ENCODE results near the gene GSTT2B. TPM values are rescaled to one million over a fixed set of nuclear protein-coding genes. Genes with fewer than 3 reads are reported as not detected.

Gene GSTT2B
- total and polyA plus RNA-seq, 2 of the 8 experiments (the other 6 are each of a cell fraction or from before 2014, with no cell fraction given) = 6.3 to 13.3 TPM

- Histone ChIP-seq H4K5ac (ENCODE audit: insufficient read length, low read depth, low read length) (no peak overlapping the region), H3K27me3 (replicated peaks in 1 of 4; ENCODE audit: control insufficient read depth in 3 of 4, extremely low read depth in 1 of 4, insufficient read depth in 3 of 4, low read length in 3 of 4) (no peaks in the 10 kb centered on the region), H3K36me3 (ENCODE audit: control insufficient read depth in 2 of 4, insufficient read depth in 4 of 4, low read length in 3 of 4) (peaks cover 2 to 13% (median 6%) of the 10 kb centered on the region in 4 experiments; a peak in 4 of 8 replicates), H3K79me1 (ENCODE audit: low read depth, low read length) (no peaks in the 10 kb centered on the region), H3K9ac (replicated peaks in 1 of 4; ENCODE audit: extremely low read depth in 1 of 4, low read depth in 3 of 4, low read length in 3 of 4) (no peak overlapping the region), H3K27ac (ENCODE audit: low read depth, low read length) (no peak overlapping the region), H4K20me1 (replicated peaks in 1 of 2; ENCODE audit: control insufficient read depth in 1 of 2, insufficient read depth in 2 of 2, low read length in 2 of 2) (peaks cover 0 to 4% of the 10 kb centered on the region in 2 experiments), H2BK120ac (replicated peaks; ENCODE audit: low read depth, low read length) (no peak overlapping the region), H2BK20ac (ENCODE audit: low read length) (no peak overlapping the region), H3K4me3 (ENCODE audit: extremely low read depth in 1 of 4, insufficient read depth in 2 of 4, low read depth in 3 of 4, low read length in 4 of 4) (no peak overlapping the region), H2BK5ac (ENCODE audit: low read depth, low read length) (no peak overlapping the region), H3K9me3 (ENCODE audit: insufficient read depth in 2 of 2, low read depth in 1 of 2, low read length in 1 of 2) (peaks cover 5% of the 10 kb centered on the region in 2 experiments; a peak in 2 of 4 replicates), H2BK12ac (ENCODE audit: low read depth, low read length) (no peak overlapping the region), H3K4me1 (replicated peaks in 1 of 4; ENCODE audit: control insufficient read depth in 3 of 4, insufficient read depth in 4 of 4, low read length in 3 of 4) (no peaks in the 10 kb centered on the region), H2AK5ac (ENCODE audit: low read depth, low read length) (no peak overlapping the region), H3K23ac (ENCODE audit: insufficient read length) (no peak overlapping the region), H3K4ac (replicated peaks; ENCODE audit: insufficient read length, low read depth, low read length) (no peak overlapping the region), H3K23me2 (ENCODE audit: low read depth, low read length) (no peaks in the 10 kb centered on the region), H2BK15ac (ENCODE audit: low read length) (no peak overlapping the region), H3K4me2 (ENCODE audit: insufficient read depth in 1 of 2, low read depth in 2 of 2, low read length in 2 of 2) (no peak overlapping the region), H2AFZ (ENCODE audit: low read length) (no peak overlapping the region), H3K79me2 (ENCODE audit: control insufficient read depth in 1 of 2, insufficient read depth in 2 of 2, low read length in 2 of 2) (no peaks in the 10 kb centered on the region), H4K8ac (ENCODE audit: extremely low read depth, insufficient read depth, low read length) (no peak overlapping the region), H3K18ac (ENCODE audit: extremely low read depth, low read length) (no peak overlapping the region), H3K56ac (replicated peaks; ENCODE audit: insufficient read length, low read depth, low read length) (no peak overlapping the region), H3K14ac (ENCODE audit: insufficient read length) (no peak overlapping the region), H4K91ac (replicated peaks; ENCODE audit: insufficient read length, low read length) (no peak overlapping the region)
- ChIA-PET POLR2A (ENCODE audit: partially characterized antibody) (interaction anchor here (1.1 to 1.5 kb wide), 2 partner anchors 33 to 69 kb away, joined by 3 to 4 read pairs; partner anchors contain the start of gene SLC2A11), CTCF (ENCODE audit: partially characterized antibody) (no interaction called here)
- WGBS, 2 experiments (ENCODE audit: extremely low coverage in 1 of 2, insufficient coverage in 1 of 2, insufficient read length in 1 of 2, insufficient replicate concordance in 2 of 2, low coverage in 1 of 2, low lambda C conversion rate in 2 of 2, missing lambda C conversion rate in 1 of 2) = 76% methylated on average over 14 of the region's 14 CpGs; no CpG with 5 or more reads in 1 of the 2 experiments
- TF ChIP-seq USF2 (IDR thresholded peaks at IDR 0.05; ENCODE audit: low read length) (no peak), PHF8 (conservative IDR thresholded peaks at IDR 0.05; ENCODE audit: low read depth, low read length) (no peak), POU5F1 (IDR thresholded peaks at IDR 0.05; ENCODE audit: low read depth, low read length) (no peak), TEAD4 (IDR thresholded peaks at IDR 0.05; ENCODE audit: low read depth, low read length) (no peak), HDAC6 (IDR thresholded peaks at IDR 0.05; ENCODE audit: low read depth, low read length) (no peak), BRCA1 (IDR thresholded peaks at IDR 0.05; ENCODE audit: low read depth, low read length) (no peak), CBX5 (IDR thresholded peaks at IDR 0.05; ENCODE audit: low read depth, low read length) (no peak), TAF7 (optimal IDR thresholded peaks at IDR 0.05; ENCODE audit: borderline replicate concordance, low read depth, low read length) (no peak), ZNF274 (IDR thresholded peaks at IDR 0.05; ENCODE audit: borderline replicate concordance, extremely low read depth, low read length) (no peak), JUND (IDR thresholded peaks at IDR 0.05; ENCODE audit: low read length) (no peak), RNF2 (IDR thresholded peaks at IDR 0.05; ENCODE audit: borderline replicate concordance, low read depth, low read length, missing control alignments, poor library complexity, severe bottlenecking) (no peak), NRF1 (IDR thresholded peaks at IDR 0.05; ENCODE audit: low read depth, low read length) (no peak), MAFK (IDR thresholded peaks at IDR 0.05; ENCODE audit: low read depth, low read length) (no peak)
- FAIRE-seq (no peak), DNase-seq (ENCODE audit: low read depth in 1 of 2, low spot score in 2 of 2) (no peak)
Observed at GRCh38 chr22:23926561-23926960, 34.4 kb downstream of the GSTT2B start.
